ENCODE results near the gene WIPF1.

- TF ChIP-seq CTCF (IDR thresholded peaks at IDR 0.05) (no peak), POLR2A (IDR thresholded peaks at IDR 0.05) (no peak), EP300 (IDR thresholded peaks at IDR 0.05) (no peak), POLR2AphosphoS5 (IDR thresholded peaks at IDR 0.05) (no peak)
These were observed 2.7 kb upstream of the WIPF1 start for GRCh38 chr2:174600349-174600748.
